K562 (cell line): ENCODE measurements around the gene RBM26. TPM values are rescaled to one million over a fixed set of nuclear protein-coding genes. Genes with fewer than 3 reads are reported as not detected.

Source experiments
- ATAC-seq: fragments of 200-7000 bp; cut with Tn5 transposase; 3 replicates; pipeline ENCODE4 v1.9.1; 2020; ENCODE audit warnings: moderate library complexity
- BruUV-seq: library from RNA; stranded (reverse); fragments of 400-500 nt; replicated peaks from 2 replicates; lab custom pipeline; 2021; lab: Mats Ljungman, UMichigan
- CTCF ChIA-PET: fragments of 300-600 bp; formaldehyde crosslinking; extraction: SDS; loops from one replicate; lab custom pipeline; 2021; ENCODE audit warnings: low intra/inter-chr PET ratio; lab: Yijun Ruan, JAX
- POLR2A ChIA-PET: fragments of 300-600, 350-650 bp; sonication (Branson Sonifier 250); formaldehyde crosslinking; extraction: SDS; loops from one replicate; lab custom pipeline; 2021; ENCODE audit warnings: antibody characterized with exemption, inconsistent platforms; lab: Yijun Ruan, JAX
- DNase-seq, 4 experiments: peaks; one replicate each; pipeline versions ENCODE4 v3.0.0 to v3.0.0-alpha.2; 2011 to 2018; ENCODE audit warnings: low spot score in 3 of 4, mixed read lengths in 3 of 4; ENCODE audit errors: extremely low read depth in 1 of 4
- FAIRE-seq: peaks from 2 replicates; lab custom pipeline; 2011; peaks lifted over from hg19 to GRCh38; lab: Jason Lieb, UNC
- H2AFZ ChIP-seq: 2 replicates; pipeline ENCODE4 v1.6.0; 2011; ENCODE audit warnings: low read depth, low read length, control low read depth, inconsistent platforms
- H3K27ac ChIP-seq: fragments of 200-600 bp; 3 replicates; pipeline ENCODE4 v1.8.0; 2011; ENCODE audit warnings: low read depth, mild to moderate bottlenecking, control low read depth, inconsistent platforms, low read length, moderate library complexity, mixed read lengths; ENCODE audit errors: extremely low read depth
- H3K27me3 ChIP-seq, 2 experiments: fragments of 300-600 bp in 1 of 2; 2 replicates in 1 of 2; 3 replicates in 1 of 2; pipeline versions ENCODE4 v1.6.0 to v1.8.0; 2011; ENCODE audit warnings: inconsistent platforms in 2 of 2, low read length in 2 of 2, mild to moderate bottlenecking in 1 of 2, mixed read lengths in 1 of 2, moderate library complexity in 1 of 2; ENCODE audit not compliant: control insufficient read depth in 2 of 2, insufficient read depth in 2 of 2
- H3K36me3 ChIP-seq: fragments of 300-600 bp; 3 replicates; pipeline ENCODE4 v1.8.0; 2011; ENCODE audit warnings: mild to moderate bottlenecking, low read length, inconsistent platforms; ENCODE audit not compliant: control insufficient read depth, insufficient read depth
- H3K4me1 ChIP-seq, 2 experiments: fragments of 200-600 bp in 1 of 2; replicated peaks in 1 of 2; 2 replicates in 1 of 2; 3 replicates in 1 of 2; pipeline versions ENCODE4 v1.5.1 to v1.8.0; 2011; ENCODE audit warnings: inconsistent platforms in 2 of 2, low read length in 2 of 2, mild to moderate bottlenecking in 1 of 2, mixed read lengths in 1 of 2, moderate library complexity in 1 of 2; ENCODE audit not compliant: control insufficient read depth in 2 of 2, insufficient read depth in 2 of 2
- H3K4me2 ChIP-seq: 2 replicates; pipeline ENCODE4 v1.6.1; 2011; ENCODE audit warnings: low read length, control low read depth, inconsistent platforms, mixed read lengths; ENCODE audit not compliant: insufficient read depth
- H3K4me3 ChIP-seq: fragments of 200-600 bp; sonication (generic), shearing (Covaris generic); 2 replicates; pipeline ENCODE4 v1.5.1; 2016; ENCODE audit warnings: control low read depth, inconsistent platforms
- H3K79me2 ChIP-seq: fragments of 200-600 bp; 3 replicates; pipeline ENCODE4 v1.8.0; 2011; ENCODE audit warnings: low read length, inconsistent platforms; ENCODE audit not compliant: control insufficient read depth, insufficient read depth
- H3K9ac ChIP-seq, 2 experiments: 2 replicates each; pipeline versions ENCODE4 v1.6.0 to v1.6.1; 2011; ENCODE audit warnings: low read depth in 2 of 2, low read length in 2 of 2, control low read depth in 1 of 2, inconsistent platforms in 1 of 2, mild to moderate bottlenecking in 1 of 2, mixed read lengths in 1 of 2; ENCODE audit not compliant: insufficient read depth in 1 of 2
- H3K9me1 ChIP-seq: one replicate; pipeline ENCODE4 v1.6.0; 2011; ENCODE audit warnings: inconsistent platforms, mild to moderate bottlenecking, low read length, moderate library complexity; ENCODE audit not compliant: control insufficient read depth, insufficient read depth
- H3K9me3 ChIP-seq: replicated peaks from 2 replicates; pipeline ENCODE4 v1.5.1; 2011; ENCODE audit warnings: low read depth, low read length, inconsistent platforms; ENCODE audit not compliant: control insufficient read depth, insufficient read depth
- H4K20me1 ChIP-seq: replicated peaks from 2 replicates; pipeline ENCODE4 v1.6.1; 2011; ENCODE audit warnings: low read length, inconsistent platforms, mixed read lengths; ENCODE audit not compliant: control insufficient read depth, insufficient read depth
- BDP1 ChIP-seq: IDR thresholded peaks from 3 replicates; pipeline ENCODE4 v1.6.1; 2011; ENCODE audit not compliant: insufficient read length, insufficient read depth
- CHD1 ChIP-seq: fragments of 200-600 bp; sonication (generic); IDR thresholded peaks from one replicate; pipeline ENCODE4 v1.6.1; 2012; ENCODE audit warnings: mild to moderate bottlenecking, moderate library complexity, low read length, inconsistent platforms
- FOXP1 ChIP-seq: sonication (generic); formaldehyde crosslinking; IDR thresholded peaks from 2 replicates; pipeline ENCODE4 v1.8.0; 2022; ENCODE audit warnings: mild to moderate bottlenecking, missing genetic modification reagents
- HLTF ChIP-seq: fragments of 450-650 bp; IDR thresholded peaks from 2 replicates; pipeline ENCODE4 v1.6.1; 2016
- KDM5B ChIP-seq: fragments of 200-600 bp; sonication (generic); IDR thresholded peaks from 2 replicates; pipeline ENCODE4 v1.6.1; 2012; ENCODE audit warnings: low read depth, mild to moderate bottlenecking, moderate library complexity, low read length, control low read depth, inconsistent platforms; ENCODE audit not compliant: insufficient replicate concordance
- MCM3 ChIP-seq: fragments of 450-650 bp; IDR thresholded peaks from 2 replicates; pipeline ENCODE4 v1.6.1; 2016
- MTA2 ChIP-seq: fragments of 450-650 bp; IDR thresholded peaks from 2 replicates; pipeline ENCODE4 v1.6.1; 2016; ENCODE audit warnings: low read depth
- MXI1 ChIP-seq: IDR thresholded peaks from 2 replicates; pipeline ENCODE4 v1.6.1; 2011; ENCODE audit warnings: low read depth, mild to moderate bottlenecking, improper control_type of control experiment, low read length
- NR1H2 ChIP-seq: sonication (generic); formaldehyde crosslinking; IDR thresholded peaks from 2 replicates; pipeline ENCODE4 v1.4.0; 2020; ENCODE audit warnings: mild to moderate bottlenecking, missing genetic modification reagents
- SIRT6 ChIP-seq: IDR thresholded peaks from one replicate; pipeline ENCODE4 v1.6.1; 2012; ENCODE audit warnings: low read depth, mild to moderate bottlenecking, control low read depth, inconsistent platforms, low read length, moderate library complexity
- SPI1 ChIP-seq: IDR thresholded peaks from 2 replicates; pipeline ENCODE4 v1.6.1; 2011; ENCODE audit warnings: low read depth, low read length, control low read depth, borderline replicate concordance
- SREBF1 ChIP-seq: fragments of 150-350 bp; IDR thresholded peaks from 2 replicates; pipeline ENCODE4 v1.6.1; 2014; ENCODE audit warnings: antibody characterized with exemption, low read depth, low read length, borderline replicate concordance
- TAF1 ChIP-seq: IDR thresholded peaks from 2 replicates; pipeline ENCODE4 v1.6.1; 2011; ENCODE audit warnings: mild to moderate bottlenecking, low read length, moderate library complexity; ENCODE audit not compliant: insufficient read depth, control insufficient read depth, severe bottlenecking; ENCODE audit errors: extremely low read depth
- ZNF232 ChIP-seq: sonication (generic); formaldehyde crosslinking; IDR thresholded peaks from 2 replicates; pipeline ENCODE4 v1.8.0; 2022; ENCODE audit warnings: mild to moderate bottlenecking, missing genetic modification reagents
- ZNF444 ChIP-seq: fragments of 250-450 bp; sonication (Bioruptor Pico); IDR thresholded peaks from 2 replicates; pipeline ENCODE4 v1.4.0; 2020; ENCODE audit warnings: mild to moderate bottlenecking, moderate library complexity
- WGBS: fragments of 100-300 bp; shearing (Covaris generic); methylation state at CpG from one replicate; pipeline ENCODE4 v1.1.6; 2016; ENCODE audit warnings: low coverage, mixed read lengths; ENCODE audit not compliant: insufficient coverage; ENCODE audit errors: missing lambda C conversion rate; 5-methylcytosine and 5-hydroxymethylcytosine counted together
- in situ Hi-C: fragments of 300-500 bp; cut with MboI; formaldehyde crosslinking; loops from 4 replicates; pipeline ENCODE4 v1.15.0; 2018; ENCODE audit warnings: inconsistent platforms, mixed read lengths
- intact Hi-C: fragments of 100-400 bp; cut with micrococcal nuclease; formaldehyde crosslinking; loops from 2 replicates; pipeline ENCODE4 v1.14.2; 2022
- polyA plus RNA-seq, 8 experiments: library from polyadenylated mRNA; depleted of rRNA in 4 of 8; stranded (reverse) in 5 of 8; unstranded in 3 of 8; fragments of >200 nt; fragmentation: Nextera tagmentation in 2 of 8; fragmentation: Illumina TruSeq in 1 of 8; extraction: Ambion mirVana in 2 of 8; extraction: Trizol in 1 of 8; gene quantifications; 2 replicates each; pipeline versions ENCODE4 v1.2.1 to v1.2.3, GENCODE V29; 2011 to 2014; ENCODE audit warnings: inconsistent platforms in 1 of 8, missing spikeins in 1 of 8
- total RNA-seq, 7 experiments: library from RNA; depleted of rRNA in 6 of 7; stranded (reverse); fragments of >200 nt in 6 of 7; fragmentation: Illumina TruSeq in 2 of 7; extraction: Trizol in 2 of 7; gene quantifications; 2 replicates each; pipeline versions ENCODE4 v1.2.1 to v1.2.3, GENCODE V29; 2011 to 2021; ENCODE audit warnings: low replicate concordance in 1 of 7
- TF ChIP-seq, protein P1 (sequence below): fragments of 250-450 bp; sonication (Bioruptor Pico); IDR thresholded peaks from 2 replicates; pipeline ENCODE4 v1.8.0; 2022; ENCODE audit warnings: inconsistent platforms
- TF ChIP-seq, protein P2 (sequence below): fragments of 450-650 bp; IDR thresholded peaks from 2 replicates; pipeline ENCODE4 v1.6.1; 2017; ENCODE audit warnings: antibody characterized with exemption
- TF ChIP-seq, protein P3 (sequence below): fragments of 450-650 bp; IDR thresholded peaks from 2 replicates; pipeline ENCODE4 v1.6.1; 2016
- TF ChIP-seq, protein P4 (sequence below): fragments of 250-450 bp; sonication (Bioruptor Pico); IDR thresholded peaks from 2 replicates; pipeline ENCODE4 v1.6.1; 2021; ENCODE audit warnings: mild to moderate bottlenecking

RBM26 gene
- total and polyA plus RNA-seq, 9 of the 15 experiments (the other 6 are each of a cell fraction or from before 2014, with no cell fraction given): 10.0 to 42.4 (median 26.4) TPM

DNA sequence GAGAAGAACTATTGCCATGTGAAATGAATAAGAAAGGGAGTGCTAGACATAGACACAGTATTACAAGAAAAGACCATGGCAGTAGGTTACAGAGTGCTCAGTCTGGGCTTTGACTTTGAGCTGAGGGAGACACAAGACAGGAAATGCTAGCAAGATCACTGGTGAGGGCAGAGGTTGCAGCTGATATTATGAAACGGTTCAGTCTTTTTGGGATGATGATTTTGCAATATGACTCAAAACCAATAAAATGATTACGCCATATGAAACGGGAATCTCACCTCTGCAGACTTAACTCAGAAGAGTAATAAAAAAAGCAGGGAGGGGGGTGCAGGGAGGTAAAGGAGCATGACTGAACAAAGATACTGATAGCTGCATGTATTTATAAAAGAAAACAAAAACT lies 123.1 kb downstream of the RBM26 start (continued):
- TF ChIP-seq KDM5B: no peak

DNA sequence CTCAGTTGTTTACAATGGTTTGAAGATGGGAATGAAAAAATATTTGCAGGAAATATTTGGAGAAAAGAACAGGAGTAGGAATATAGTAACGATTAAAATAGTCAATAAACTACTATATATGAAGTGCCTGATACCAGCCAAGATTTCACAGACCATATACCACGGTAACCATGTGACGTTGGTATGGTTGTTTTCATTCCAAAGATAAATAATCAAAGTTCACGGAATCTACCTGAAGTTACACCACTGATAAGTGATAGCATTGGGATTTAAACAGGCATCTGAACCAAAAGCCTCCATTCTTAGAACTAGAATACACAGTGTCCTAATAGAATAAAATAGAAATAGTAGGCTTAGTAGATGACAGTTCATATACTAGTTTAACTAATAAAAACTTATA lies 123.5 kb downstream of the RBM26 start:
- intact Hi-C loops (no loop called here), in situ Hi-C loops (no loop called here)
- Histone ChIP-seq H3K79me2 (no peaks in the 10 kb centered on the region), H3K9me1 (no peaks in the 10 kb centered on the region), H3K4me3 (no peak overlapping the region), H3K27ac (no peak overlapping the region), H3K9ac (no peak overlapping the region), H3K27me3 (no peaks in the 10 kb centered on the region; a peak in 2 of 5 replicates), H2AFZ (no peak overlapping the region), H3K4me2 (no peak overlapping the region), H4K20me1 (no peaks in the 10 kb centered on the region), H3K9me3 (no peaks in the 10 kb centered on the region), H3K36me3 (no peaks in the 10 kb centered on the region), H3K4me1 (no peaks in the 10 kb centered on the region)
- POLR2A ChIA-PET: no interaction called here
- CTCF ChIA-PET: no interaction called here
- no TSS peak for BruUV-seq
- 3% methylated on average over 4 of the region's 4 CpGs for WGBS
- DNase-seq (no peak), FAIRE-seq (no peak), ATAC-seq (no peak)
- no peak for TF ChIP-seq ZNF444 (CRISPR knock-in tag)
- no peak for TF ChIP-seq MXI1
- no peak for TF ChIP-seq ZNF232
- TF ChIP-seq, protein P1, sequence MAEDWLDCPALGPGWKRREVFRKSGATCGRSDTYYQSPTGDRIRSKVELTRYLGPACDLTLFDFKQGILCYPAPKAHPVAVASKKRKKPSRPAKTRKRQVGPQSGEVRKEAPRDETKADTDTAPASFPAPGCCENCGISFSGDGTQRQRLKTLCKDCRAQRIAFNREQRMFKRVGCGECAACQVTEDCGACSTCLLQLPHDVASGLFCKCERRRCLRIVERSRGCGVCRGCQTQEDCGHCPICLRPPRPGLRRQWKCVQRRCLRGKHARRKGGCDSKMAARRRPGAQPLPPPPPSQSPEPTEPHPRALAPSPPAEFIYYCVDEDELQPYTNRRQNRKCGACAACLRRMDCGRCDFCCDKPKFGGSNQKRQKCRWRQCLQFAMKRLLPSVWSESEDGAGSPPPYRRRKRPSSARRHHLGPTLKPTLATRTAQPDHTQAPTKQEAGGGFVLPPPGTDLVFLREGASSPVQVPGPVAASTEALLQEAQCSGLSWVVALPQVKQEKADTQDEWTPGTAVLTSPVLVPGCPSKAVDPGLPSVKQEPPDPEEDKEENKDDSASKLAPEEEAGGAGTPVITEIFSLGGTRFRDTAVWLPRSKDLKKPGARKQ (CRISPR knock-in tag): no peak
- TF ChIP-seq CHD1: no peak
- TF ChIP-seq, protein P2, sequence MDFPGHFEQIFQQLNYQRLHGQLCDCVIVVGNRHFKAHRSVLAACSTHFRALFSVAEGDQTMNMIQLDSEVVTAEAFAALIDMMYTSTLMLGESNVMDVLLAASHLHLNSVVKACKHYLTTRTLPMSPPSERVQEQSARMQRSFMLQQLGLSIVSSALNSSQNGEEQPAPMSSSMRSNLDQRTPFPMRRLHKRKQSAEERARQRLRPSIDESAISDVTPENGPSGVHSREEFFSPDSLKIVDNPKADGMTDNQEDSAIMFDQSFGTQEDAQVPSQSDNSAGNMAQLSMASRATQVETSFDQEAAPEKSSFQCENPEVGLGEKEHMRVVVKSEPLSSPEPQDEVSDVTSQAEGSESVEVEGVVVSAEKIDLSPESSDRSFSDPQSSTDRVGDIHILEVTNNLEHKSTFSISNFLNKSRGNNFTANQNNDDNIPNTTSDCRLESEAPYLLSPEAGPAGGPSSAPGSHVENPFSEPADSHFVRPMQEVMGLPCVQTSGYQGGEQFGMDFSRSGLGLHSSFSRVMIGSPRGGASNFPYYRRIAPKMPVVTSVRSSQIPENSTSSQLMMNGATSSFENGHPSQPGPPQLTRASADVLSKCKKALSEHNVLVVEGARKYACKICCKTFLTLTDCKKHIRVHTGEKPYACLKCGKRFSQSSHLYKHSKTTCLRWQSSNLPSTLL: no peak
- TF ChIP-seq SPI1: no peak
- no peak for TF ChIP-seq TAF1
- TF ChIP-seq, protein P3, sequence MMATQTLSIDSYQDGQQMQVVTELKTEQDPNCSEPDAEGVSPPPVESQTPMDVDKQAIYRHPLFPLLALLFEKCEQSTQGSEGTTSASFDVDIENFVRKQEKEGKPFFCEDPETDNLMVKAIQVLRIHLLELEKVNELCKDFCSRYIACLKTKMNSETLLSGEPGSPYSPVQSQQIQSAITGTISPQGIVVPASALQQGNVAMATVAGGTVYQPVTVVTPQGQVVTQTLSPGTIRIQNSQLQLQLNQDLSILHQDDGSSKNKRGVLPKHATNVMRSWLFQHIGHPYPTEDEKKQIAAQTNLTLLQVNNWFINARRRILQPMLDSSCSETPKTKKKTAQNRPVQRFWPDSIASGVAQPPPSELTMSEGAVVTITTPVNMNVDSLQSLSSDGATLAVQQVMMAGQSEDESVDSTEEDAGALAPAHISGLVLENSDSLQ: no peak
- TF ChIP-seq SREBF1: no peak
- no peak for TF ChIP-seq HLTF
- TF ChIP-seq NR1H2 (CRISPR knock-in tag): no peak
- no peak for TF ChIP-seq MCM3
- no peak for TF ChIP-seq BDP1
- TF ChIP-seq, protein P4, sequence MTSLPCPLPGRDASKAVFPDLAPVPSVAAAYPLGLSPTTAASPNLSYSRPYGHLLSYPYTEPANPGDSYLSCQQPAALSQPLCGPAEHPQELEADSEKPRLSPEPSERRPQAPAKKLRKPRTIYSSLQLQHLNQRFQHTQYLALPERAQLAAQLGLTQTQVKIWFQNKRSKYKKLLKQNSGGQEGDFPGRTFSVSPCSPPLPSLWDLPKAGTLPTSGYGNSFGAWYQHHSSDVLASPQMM: no peak
- TF ChIP-seq SIRT6: no peak
- TF ChIP-seq MTA2: no peak
- TF ChIP-seq FOXP1 (CRISPR knock-in tag): no peak
